Measurements from ENCODE around the gene VPS9D1.

DNA sequence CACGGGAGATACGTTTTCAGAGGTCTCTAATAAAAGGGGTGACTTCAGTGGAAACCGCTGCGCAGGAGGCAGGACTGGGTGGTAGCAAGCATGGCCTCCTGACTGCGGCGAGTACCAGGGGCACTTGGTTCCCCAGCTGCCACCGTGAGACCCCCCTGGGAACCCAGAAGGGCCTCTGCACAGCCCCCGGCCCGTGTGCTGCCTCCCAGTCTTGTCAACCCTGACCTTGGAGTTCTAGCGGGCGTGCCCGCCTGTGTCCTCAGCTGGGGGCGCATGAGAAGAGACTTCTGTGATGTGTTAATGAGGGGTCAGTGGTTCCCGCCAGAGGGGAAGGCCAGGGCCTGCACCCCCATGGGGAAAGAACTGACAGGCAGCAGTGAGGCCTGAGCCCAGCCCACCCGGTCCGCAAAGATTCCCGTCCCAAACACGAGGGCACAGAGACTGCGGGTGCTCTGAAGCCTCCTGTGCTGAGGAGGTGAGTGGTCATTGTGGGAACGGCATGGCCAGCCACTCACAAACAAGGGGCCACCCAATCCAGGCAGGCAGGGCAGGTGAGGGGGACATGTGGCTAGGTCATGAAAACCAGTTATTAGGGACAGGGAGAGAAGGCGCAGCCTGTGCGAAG is 10.0 kb upstream of the VPS9D1 start:
- TF ChIP-seq, protein P1, sequence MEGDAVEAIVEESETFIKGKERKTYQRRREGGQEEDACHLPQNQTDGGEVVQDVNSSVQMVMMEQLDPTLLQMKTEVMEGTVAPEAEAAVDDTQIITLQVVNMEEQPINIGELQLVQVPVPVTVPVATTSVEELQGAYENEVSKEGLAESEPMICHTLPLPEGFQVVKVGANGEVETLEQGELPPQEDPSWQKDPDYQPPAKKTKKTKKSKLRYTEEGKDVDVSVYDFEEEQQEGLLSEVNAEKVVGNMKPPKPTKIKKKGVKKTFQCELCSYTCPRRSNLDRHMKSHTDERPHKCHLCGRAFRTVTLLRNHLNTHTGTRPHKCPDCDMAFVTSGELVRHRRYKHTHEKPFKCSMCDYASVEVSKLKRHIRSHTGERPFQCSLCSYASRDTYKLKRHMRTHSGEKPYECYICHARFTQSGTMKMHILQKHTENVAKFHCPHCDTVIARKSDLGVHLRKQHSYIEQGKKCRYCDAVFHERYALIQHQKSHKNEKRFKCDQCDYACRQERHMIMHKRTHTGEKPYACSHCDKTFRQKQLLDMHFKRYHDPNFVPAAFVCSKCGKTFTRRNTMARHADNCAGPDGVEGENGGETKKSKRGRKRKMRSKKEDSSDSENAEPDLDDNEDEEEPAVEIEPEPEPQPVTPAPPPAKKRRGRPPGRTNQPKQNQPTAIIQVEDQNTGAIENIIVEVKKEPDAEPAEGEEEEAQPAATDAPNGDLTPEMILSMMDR (IDR thresholded peaks at IDR 0.05; ENCODE audit: low read length), result no peak
- TF ChIP-seq EZH2 (IDR thresholded peaks at IDR 0.05; ENCODE audit: borderline replicate concordance, low read length), result no peak

All from OCI-LY1 (cell line).